Rectal smooth muscle tissue (tissue), 1 donor: ENCODE measurements around the gene EPS8L2.

ENCODE experiments used
- H3K27ac ChIP-seq: one replicate; pipeline ENCODE4 v1.7.0; 2013; ENCODE audit warnings: low read depth, low read length, inconsistent platforms
- H3K27me3 ChIP-seq: one replicate; pipeline ENCODE4 v1.7.0; 2013; ENCODE audit warnings: low read length; ENCODE audit not compliant: control insufficient read depth, insufficient read depth
- H3K36me3 ChIP-seq: one replicate; pipeline ENCODE4 v1.7.0; 2013; ENCODE audit warnings: low read length; ENCODE audit not compliant: control insufficient read depth, insufficient read depth
- H3K4me1 ChIP-seq: one replicate; pipeline ENCODE4 v1.7.0; 2013; ENCODE audit warnings: low read length; ENCODE audit not compliant: control insufficient read depth, insufficient read depth
- H3K4me3 ChIP-seq: one replicate; pipeline ENCODE4 v1.7.0; 2013; ENCODE audit warnings: low read length
- H3K9ac ChIP-seq: one replicate; pipeline ENCODE4 v1.7.0; 2013; ENCODE audit warnings: low read length

Gene EPS8L2

DNA sequence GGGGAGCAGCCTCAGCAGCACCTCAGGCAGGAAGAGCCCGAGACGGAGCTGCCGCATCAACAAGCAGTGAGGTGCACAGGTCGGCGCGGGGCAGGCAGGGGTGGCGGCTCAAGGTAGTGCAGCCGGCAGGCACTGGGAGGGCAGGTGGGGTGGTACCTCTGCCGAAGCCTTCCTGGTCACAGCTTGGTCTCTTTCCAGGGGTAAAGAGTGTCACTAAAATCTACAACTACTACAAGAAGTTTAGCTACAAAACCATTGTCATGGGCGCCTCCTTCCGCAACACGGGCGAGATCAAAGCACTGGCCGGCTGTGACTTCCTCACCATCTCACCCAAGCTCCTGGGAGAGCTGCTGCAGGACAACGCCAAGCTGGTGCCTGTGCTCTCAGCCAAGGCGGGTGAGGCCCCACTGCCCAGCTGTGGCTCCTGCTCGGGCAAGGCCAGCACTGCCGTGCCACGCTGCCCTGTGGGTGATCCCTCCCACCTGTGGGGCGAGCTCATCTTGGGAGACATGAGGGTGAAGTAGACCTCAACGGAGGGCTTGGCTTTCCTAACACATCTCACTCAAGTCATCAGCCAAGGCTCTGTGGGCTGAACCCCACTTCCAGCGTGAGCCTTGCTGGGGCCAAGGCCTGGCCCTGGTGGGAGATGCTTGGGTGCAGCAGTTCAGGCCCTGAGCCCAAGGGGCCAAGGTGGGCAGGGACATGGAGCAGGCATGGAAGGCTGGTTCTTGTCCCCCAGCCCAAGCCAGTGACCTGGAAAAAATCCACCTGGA lies 57.7 kb downstream of the EPS8L2 start:
- Histone ChIP-seq H3K4me3 (no peak overlapping the region), H3K9ac (no peak overlapping the region), H3K36me3 (peaks cover 34% of the 10 kb centered on the region), H3K4me1 (no peaks in the 10 kb centered on the region), H3K27ac (no peak overlapping the region), H3K27me3 (no peaks in the 10 kb centered on the region)

DNA sequence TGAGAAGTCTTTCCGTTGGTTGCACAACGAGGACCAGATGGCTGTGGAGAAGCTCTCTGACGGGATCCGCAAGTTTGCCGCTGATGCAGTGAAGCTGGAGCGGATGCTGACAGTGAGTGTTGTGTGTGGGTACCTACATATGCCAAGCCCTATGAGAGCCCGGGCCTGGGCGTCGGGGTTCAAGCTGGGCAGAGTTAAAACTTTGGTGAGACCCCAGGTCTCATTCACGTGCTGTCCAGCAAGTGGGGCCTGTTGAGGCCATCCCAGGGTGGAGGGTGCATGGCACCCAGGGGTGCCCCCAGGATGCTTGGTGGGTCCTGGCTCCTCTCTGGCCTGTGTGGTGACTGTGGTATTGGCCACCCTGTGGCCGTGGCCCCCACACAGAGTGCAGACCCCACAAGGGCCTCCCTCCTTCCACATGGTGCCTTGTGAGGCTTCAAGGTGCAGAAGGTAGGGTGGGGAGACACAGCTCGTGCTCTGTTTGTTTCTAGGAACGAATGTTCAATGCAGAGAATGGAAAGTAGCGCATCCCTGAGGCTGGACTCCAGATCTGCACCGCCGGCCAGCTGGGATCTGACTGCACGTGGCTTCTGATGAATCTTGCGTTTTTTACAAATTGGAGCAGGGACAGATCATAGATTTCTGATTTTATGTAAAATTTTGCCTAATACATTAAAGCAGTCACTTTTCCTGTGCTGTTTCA lies 58.4 kb downstream of the EPS8L2 start:
- Histone ChIP-seq H3K9ac (no peak overlapping the region), H3K36me3 (peaks cover 32% of the 10 kb centered on the region), H3K4me3 (no peak overlapping the region), H3K4me1 (no peaks in the 10 kb centered on the region), H3K27me3 (no peaks in the 10 kb centered on the region), H3K27ac (no peak overlapping the region)

GRCh38 chr11:765025-765801 lies 59.2 kb downstream of the EPS8L2 start:
- no peaks in the 10 kb centered on the region for H3K4me1 ChIP-seq
- peaks cover 32% of the 10 kb centered on the region for H3K36me3 ChIP-seq

GRCh38 chr11:765802-766091 lies 59.7 kb downstream of the EPS8L2 start:
- no peaks in the 10 kb centered on the region for H3K27me3 ChIP-seq
- no peaks in the 10 kb centered on the region for H3K4me1 ChIP-seq
- peaks cover 34% of the 10 kb centered on the region for H3K36me3 ChIP-seq
- no peak overlapping the region for H3K9ac ChIP-seq
- H3K4me3 ChIP-seq = no peak overlapping the region
- no peak overlapping the region for H3K27ac ChIP-seq

More at GRCh38 chr11:765025-765801, 59.2 kb downstream of the EPS8L2 start:
- no peaks in the 10 kb centered on the region for H3K27me3 ChIP-seq
- no peak overlapping the region for H3K27ac ChIP-seq
- H3K4me3 ChIP-seq = no peak overlapping the region
- no peak overlapping the region for H3K9ac ChIP-seq

DNA sequence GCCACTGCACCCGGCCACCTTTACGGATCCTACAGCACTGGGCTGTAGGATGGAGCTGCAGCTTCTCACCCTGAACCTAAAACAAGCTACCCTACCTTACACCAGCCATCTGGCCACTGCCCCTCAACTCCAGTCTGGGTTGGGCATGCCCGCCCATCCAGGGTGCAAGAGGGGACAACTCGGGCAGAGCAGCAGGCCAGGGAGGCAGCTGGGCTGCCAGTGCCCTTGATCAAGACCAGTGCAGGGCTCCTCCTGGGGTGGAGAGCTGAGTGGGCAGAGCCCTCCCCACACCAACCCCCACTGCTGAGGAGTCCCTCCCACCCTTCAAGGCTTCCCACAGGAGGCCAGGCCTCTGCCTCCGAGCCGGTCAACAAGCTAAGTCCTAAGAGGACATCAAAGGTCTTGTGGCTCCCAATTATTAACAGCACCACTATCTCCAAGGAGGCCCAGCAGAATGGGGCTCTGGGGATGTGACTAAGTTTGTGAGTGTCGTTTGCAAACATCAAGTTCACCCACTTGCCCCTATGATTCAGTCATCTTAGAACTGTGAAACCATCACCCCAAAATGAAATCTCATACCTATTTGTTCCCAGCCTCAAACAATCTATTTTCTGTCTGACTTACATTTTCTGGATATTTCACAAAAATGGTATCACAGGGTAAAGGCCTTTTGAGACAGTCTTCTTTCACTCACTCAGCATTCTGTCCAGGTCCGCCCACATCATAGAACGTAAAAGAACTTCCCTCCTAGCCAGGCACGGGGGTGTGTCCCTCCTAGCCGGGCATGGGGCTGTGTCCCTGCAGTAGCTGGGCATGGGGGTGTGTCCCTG lies 60.3 kb downstream of the EPS8L2 start:
- H3K4me3 ChIP-seq = no peak overlapping the region
- no peaks in the 10 kb centered on the region for H3K4me1 ChIP-seq
- no peak overlapping the region for H3K9ac ChIP-seq
- H3K27me3 ChIP-seq = no peaks in the 10 kb centered on the region
- no peak overlapping the region for H3K27ac ChIP-seq
- peaks cover 35% of the 10 kb centered on the region for H3K36me3 ChIP-seq

GRCh38 chr11:766936-767210 lies 60.8 kb downstream of the EPS8L2 start:
- no peaks in the 10 kb centered on the region for H3K4me1 ChIP-seq
- no peak overlapping the region for H3K9ac ChIP-seq
- no peaks in the 10 kb centered on the region for H3K27me3 ChIP-seq
- H3K27ac ChIP-seq = no peak overlapping the region
- peaks cover 31% of the 10 kb centered on the region for H3K36me3 ChIP-seq
- H3K4me3 ChIP-seq = no peak overlapping the region

GRCh38 chr11:767238-767637 lies 61.2 kb downstream of the EPS8L2 start:
- H3K9ac ChIP-seq = no peak overlapping the region
- peaks cover 31% of the 10 kb centered on the region for H3K36me3 ChIP-seq
- H3K27me3 ChIP-seq = no peaks in the 10 kb centered on the region
- no peak overlapping the region for H3K4me3 ChIP-seq
- no peaks in the 10 kb centered on the region for H3K4me1 ChIP-seq
- H3K27ac ChIP-seq = no peak overlapping the region

GRCh38 chr11:769887-770641 lies 64.0 kb downstream of the EPS8L2 start:
- Histone ChIP-seq H3K27ac (no peak overlapping the region), H3K9ac (no peak overlapping the region), H3K36me3 (peaks cover 22% of the 10 kb centered on the region)

GRCh38 chr11:770642-771616 lies 64.9 kb downstream of the EPS8L2 start:
- Histone ChIP-seq H3K27ac (no peak overlapping the region), H3K36me3 (peaks cover 21% of the 10 kb centered on the region), H3K27me3 (no peaks in the 10 kb centered on the region), H3K4me3 (no peak overlapping the region), H3K9ac (no peak overlapping the region), H3K4me1 (peaks cover 2% of the 10 kb centered on the region)

More at GRCh38 chr11:769887-770641, 64.0 kb downstream of the EPS8L2 start:
- no peak overlapping the region for H3K4me3 ChIP-seq
- no peaks in the 10 kb centered on the region for H3K27me3 ChIP-seq
- H3K4me1 ChIP-seq = no peaks in the 10 kb centered on the region

DNA sequence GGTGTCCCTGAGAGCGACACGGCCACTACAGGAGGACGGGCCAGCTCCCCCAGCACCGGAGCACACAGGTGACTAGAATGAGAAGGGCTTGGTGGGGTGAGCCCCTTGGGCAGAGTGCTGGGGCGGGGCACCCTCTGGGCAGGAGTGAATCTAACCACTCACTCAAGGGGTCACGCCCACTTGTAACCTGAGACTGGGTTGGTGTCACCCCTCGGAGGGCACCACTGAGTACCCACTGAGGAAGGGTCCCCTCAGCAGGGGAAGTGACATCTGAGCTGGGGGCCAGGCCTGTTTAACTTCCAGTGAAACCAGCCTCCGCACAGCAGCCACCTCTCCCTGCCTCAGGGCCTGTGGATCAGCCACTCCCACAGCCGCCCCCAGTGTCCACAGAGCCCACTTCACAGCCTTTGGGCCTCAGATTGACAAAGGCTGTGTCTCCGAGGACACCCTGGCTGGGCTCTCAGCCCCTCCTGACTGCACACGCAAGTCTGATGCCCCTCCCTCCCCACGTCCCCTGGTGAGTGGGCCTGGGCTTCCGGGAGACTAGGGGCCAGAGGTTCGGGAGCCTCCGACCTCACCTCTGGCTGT lies 65.7 kb downstream of the EPS8L2 start:
- H3K9ac ChIP-seq = no peak overlapping the region
- no peaks in the 10 kb centered on the region for H3K27me3 ChIP-seq
- H3K36me3 ChIP-seq = peaks cover 14% of the 10 kb centered on the region
- no peak overlapping the region for H3K27ac ChIP-seq
- H3K4me1 ChIP-seq = peaks cover 2% of the 10 kb centered on the region
- no peak overlapping the region for H3K4me3 ChIP-seq
